HL-60 (cell line): ENCODE results near the gene CDC42.

ENCODE experiments used
- CTCF ChIP-seq: IDR thresholded peaks from one replicate; pipeline ENCODE4 v1.5.1; 2011; ENCODE audit warnings: low read length, control low read depth, inconsistent platforms; ENCODE audit not compliant: insufficient read depth
- POLR2AphosphoS5 ChIP-seq: IDR thresholded peaks from 2 replicates; pipeline ENCODE4 v1.6.1; 2012; ENCODE audit warnings: low read depth
- TF ChIP-seq, protein P1 (sequence below): IDR thresholded peaks from 2 replicates; pipeline ENCODE4 v1.6.1; 2012; ENCODE audit warnings: low read depth; ENCODE audit not compliant: insufficient replicate concordance

- TF ChIP-seq POLR2AphosphoS5 (peak; percentile 89; the same call in 1 of the 2 replicates), CTCF (no peak)
- TF ChIP-seq, protein P1, sequence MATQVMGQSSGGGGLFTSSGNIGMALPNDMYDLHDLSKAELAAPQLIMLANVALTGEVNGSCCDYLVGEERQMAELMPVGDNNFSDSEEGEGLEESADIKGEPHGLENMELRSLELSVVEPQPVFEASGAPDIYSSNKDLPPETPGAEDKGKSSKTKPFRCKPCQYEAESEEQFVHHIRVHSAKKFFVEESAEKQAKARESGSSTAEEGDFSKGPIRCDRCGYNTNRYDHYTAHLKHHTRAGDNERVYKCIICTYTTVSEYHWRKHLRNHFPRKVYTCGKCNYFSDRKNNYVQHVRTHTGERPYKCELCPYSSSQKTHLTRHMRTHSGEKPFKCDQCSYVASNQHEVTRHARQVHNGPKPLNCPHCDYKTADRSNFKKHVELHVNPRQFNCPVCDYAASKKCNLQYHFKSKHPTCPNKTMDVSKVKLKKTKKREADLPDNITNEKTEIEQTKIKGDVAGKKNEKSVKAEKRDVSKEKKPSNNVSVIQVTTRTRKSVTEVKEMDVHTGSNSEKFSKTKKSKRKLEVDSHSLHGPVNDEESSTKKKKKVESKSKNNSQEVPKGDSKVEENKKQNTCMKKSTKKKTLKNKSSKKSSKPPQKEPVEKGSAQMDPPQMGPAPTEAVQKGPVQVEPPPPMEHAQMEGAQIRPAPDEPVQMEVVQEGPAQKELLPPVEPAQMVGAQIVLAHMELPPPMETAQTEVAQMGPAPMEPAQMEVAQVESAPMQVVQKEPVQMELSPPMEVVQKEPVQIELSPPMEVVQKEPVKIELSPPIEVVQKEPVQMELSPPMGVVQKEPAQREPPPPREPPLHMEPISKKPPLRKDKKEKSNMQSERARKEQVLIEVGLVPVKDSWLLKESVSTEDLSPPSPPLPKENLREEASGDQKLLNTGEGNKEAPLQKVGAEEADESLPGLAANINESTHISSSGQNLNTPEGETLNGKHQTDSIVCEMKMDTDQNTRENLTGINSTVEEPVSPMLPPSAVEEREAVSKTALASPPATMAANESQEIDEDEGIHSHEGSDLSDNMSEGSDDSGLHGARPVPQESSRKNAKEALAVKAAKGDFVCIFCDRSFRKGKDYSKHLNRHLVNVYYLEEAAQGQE: peak; percentile 63
These were observed 26.9 kb upstream of the CDC42 start for GRCh38 chr1:22025368-22026155.
